ENCODE data around the gene LNPEP.

DNA sequence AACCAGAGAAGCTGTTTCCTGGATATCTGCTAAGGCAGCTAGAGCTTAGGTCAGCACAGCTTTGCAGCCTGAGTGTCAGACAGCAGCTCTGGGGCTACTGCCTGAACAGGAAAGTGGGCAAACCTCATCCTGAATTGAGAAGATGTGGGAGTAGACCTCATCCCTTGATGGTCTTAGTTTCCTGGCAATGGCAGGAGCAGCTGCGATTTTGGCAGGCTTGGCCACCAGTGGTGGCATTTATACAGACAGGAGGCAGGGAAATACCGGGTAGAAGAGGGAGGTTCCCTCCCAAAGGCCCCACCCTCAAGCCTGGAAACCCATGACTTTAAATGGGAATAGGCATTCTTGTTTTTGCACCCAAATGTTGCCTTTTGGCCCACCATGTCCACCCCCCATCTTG is 136.8 kb downstream of the LNPEP start:
- TF ChIP-seq, protein P1, sequence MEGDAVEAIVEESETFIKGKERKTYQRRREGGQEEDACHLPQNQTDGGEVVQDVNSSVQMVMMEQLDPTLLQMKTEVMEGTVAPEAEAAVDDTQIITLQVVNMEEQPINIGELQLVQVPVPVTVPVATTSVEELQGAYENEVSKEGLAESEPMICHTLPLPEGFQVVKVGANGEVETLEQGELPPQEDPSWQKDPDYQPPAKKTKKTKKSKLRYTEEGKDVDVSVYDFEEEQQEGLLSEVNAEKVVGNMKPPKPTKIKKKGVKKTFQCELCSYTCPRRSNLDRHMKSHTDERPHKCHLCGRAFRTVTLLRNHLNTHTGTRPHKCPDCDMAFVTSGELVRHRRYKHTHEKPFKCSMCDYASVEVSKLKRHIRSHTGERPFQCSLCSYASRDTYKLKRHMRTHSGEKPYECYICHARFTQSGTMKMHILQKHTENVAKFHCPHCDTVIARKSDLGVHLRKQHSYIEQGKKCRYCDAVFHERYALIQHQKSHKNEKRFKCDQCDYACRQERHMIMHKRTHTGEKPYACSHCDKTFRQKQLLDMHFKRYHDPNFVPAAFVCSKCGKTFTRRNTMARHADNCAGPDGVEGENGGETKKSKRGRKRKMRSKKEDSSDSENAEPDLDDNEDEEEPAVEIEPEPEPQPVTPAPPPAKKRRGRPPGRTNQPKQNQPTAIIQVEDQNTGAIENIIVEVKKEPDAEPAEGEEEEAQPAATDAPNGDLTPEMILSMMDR (IDR thresholded peaks at IDR 0.05) = no peak
- no peak for TF ChIP-seq POLR2AphosphoS5 (IDR thresholded peaks at IDR 0.05)

Measured in breast epithelium (tissue), 3 donors.